Measurements from ENCODE around the gene SCGN.
"Not testable (repeated sequence)": the region's sequence is repeated elsewhere in the genome, so short reads cannot be mapped to it uniquely, and the experiment has no call there.

Gene SCGN

DNA sequence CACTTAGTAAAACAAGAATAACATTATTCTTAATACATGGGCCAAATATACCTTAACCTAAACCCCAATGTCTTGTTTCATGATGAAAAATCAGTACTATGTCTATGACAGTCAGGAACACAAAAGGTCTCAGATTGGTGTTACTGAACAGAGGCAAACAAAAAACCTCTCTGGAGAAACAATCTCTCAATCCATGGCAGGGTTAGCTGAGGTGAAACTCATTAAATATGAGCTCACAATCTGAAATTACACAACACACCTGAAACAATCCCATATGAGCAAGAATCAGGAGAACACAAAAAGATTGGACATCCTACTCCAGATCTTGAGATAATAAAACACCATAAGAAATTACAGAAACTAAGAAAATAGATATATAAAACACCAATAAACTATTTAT is 96.0 kb downstream of the SCGN start:
- DNase-seq (ENCODE audit: extremely low read depth, insufficient read length), result no peak
- TF ChIP-seq CTCF (IDR thresholded peaks at IDR 0.05; ENCODE audit: insufficient read depth, low read length, poor library complexity, severe bottlenecking), result no peak
- no peaks in the 10 kb centered on the region for H3K36me3 ChIP-seq (ENCODE audit: control insufficient read depth, insufficient read depth, low read length)
- H3K27me3 ChIP-seq (replicated peaks; ENCODE audit: control insufficient read depth, insufficient read depth, low read length), result no peaks in the 10 kb centered on the region
- H3K4me3 ChIP-seq (replicated peaks; ENCODE audit: low read depth, low read length), result no peak overlapping the region

GRCh38 chr6:25748601-25749517 is 96.8 kb downstream of the SCGN start:
- H3K4me3 ChIP-seq (replicated peaks; ENCODE audit: low read depth, low read length); H3K36me3 ChIP-seq (ENCODE audit: control insufficient read depth, insufficient read depth, low read length); H3K27me3 ChIP-seq (replicated peaks; ENCODE audit: control insufficient read depth, insufficient read depth, low read length); DNase-seq (ENCODE audit: extremely low read depth, insufficient read length): not testable (repeated sequence)

DNA sequence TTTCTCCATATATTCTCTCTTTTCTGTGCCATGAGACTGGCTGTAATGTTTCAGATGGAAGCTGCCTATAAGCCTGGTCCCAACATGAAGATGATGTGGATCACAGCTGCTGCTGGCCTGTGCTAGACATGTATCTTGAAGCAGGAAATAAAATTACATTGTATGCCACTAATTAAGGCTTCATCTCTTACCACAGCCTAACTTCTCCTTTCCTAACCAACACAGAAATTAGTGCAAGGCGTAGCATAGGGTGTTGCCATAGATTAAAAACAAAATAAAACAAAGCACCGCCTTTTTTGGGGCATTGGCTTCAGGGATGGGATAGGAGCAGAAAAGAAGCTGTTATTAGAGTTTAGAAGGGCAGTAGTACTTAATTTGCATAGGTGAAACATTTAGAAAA is 97.8 kb downstream of the SCGN start:
- Histone ChIP-seq H3K4me3 (replicated peaks; ENCODE audit: low read depth, low read length) (no peak overlapping the region), H3K27me3 (replicated peaks; ENCODE audit: control insufficient read depth, insufficient read depth, low read length) (no peaks in the 10 kb centered on the region), H3K36me3 (ENCODE audit: control insufficient read depth, insufficient read depth, low read length) (no peaks in the 10 kb centered on the region)
- DNase-seq (ENCODE audit: extremely low read depth, insufficient read length), result no peak
- no peak for TF ChIP-seq CTCF (IDR thresholded peaks at IDR 0.05; ENCODE audit: insufficient read depth, low read length, poor library complexity, severe bottlenecking)

- no peak for TF ChIP-seq CTCF (IDR thresholded peaks at IDR 0.05; ENCODE audit: insufficient read depth, low read length, poor library complexity, severe bottlenecking)
- no peak for DNase-seq (ENCODE audit: extremely low read depth, insufficient read length)
- H3K4me3 ChIP-seq (replicated peaks; ENCODE audit: low read depth, low read length), result no peak overlapping the region
- no peaks in the 10 kb centered on the region; the same call in 1 of the 2 replicates for H3K27me3 ChIP-seq (replicated peaks; ENCODE audit: control insufficient read depth, insufficient read depth, low read length)
- H3K36me3 ChIP-seq (ENCODE audit: control insufficient read depth, insufficient read depth, low read length), result no peaks in the 10 kb centered on the region
Measured at GRCh38 chr6:25750906-25751305, 98.9 kb downstream of the SCGN start.

All from GM06990 (cell line).